GM19193 (cell line): ENCODE results near the gene DDX49.

Source experiments
- POLR2A ChIP-seq: IDR thresholded peaks from 4 replicates; pipeline ENCODE4 v1.6.1; 2011; ENCODE audit not compliant: insufficient read depth, insufficient read length; ENCODE audit errors: extremely low read depth

The DDX49 gene

DNA sequence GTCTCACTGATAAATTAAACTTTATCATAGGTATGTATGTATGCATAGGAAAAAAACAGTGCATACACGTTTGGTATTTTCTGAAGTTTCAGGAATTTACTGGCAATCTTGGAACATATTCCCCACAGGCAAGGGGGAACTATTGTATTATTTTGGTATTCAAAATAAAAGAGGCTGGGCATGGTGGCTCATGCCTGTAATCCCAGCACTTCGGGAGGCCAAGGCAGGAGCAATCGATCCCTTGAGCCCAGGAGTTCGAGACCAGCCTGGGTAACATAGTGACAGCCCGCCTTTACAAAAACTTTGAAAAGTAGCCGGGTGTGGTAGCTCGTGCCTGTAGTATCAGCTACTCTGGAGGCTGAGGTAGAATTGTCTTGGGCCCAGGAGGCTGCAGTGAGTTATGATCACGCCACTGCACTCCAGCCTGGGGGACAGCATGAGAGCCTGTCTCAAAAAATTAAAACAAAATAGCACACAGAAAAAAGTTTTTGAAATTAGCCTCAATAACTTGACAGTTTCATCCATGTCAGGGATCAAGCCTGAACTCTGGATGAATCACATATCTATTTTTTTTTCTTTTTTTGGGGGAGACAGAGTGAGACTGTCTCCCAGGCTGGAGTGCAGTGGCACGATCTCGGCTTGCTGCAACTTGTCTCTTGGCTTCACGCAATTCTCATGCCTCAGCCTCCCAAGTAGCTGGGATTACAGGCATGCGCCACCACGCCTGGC is 50.6 kb downstream of the DDX49 start:
- TF ChIP-seq POLR2A = no peak

DNA sequence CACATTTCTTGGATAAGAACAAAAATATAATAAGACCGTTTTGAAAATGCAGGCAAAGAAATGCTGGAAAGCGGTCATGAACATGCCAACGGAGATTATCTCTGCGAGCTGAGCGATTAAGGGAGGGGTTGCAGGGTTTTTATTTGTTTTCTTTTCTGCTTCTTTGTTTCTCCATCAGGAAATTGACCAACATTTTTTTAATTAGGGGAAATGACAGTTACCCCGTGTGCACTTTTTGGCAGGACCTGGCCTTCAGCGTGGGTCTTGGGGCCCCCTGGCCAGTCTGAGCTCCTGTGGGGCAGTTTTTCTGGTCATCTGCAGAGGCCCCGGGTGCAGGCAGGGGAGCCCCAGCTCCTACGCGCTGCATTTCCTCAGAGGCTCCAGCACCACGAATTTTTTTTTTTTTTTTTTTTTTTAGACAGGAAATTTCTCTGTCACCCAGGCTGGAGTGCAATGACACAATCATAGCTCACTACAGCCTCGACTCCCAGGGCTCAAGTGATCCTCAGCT is 52.8 kb downstream of the DDX49 start:
- TF ChIP-seq POLR2A = no peak

DNA sequence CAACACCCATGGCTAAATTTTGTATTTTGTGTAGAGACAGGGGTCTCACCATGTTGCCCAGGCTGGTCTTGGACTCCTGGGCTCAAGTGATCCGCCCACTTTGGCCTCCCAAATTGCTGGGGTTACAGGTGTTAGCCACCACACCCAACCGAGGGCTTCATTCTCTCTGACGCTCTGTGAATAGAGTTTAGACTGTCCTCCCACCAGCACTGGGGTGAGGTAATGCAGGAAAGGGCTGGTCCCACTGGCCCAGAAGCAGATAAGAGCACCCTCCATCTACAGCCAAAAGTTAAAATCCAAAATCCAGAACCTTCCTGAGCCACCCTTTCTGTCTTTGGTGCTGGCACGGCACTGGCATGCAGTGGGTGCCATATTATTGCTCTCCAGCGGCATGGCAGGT is 53.3 kb downstream of the DDX49 start:
- no peak for TF ChIP-seq POLR2A

DNA sequence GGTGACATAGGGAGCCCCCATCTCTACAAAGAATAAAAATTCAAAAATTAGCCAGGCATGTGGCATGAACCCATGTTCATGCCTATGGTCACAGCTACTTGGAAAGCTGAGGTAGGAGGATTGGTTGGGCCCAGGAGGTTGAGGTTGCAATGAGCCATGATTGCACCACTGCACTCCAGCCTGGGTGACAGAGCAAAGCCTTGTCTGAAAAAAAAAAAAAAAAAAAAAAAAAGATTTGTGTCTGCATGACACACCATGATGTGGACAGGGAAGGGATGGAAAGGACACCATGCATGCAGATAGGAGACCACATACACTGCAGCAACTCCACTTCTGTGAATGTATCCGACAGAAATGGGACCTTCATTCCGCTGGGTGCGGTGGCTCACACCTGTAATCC is 55.5 kb downstream of the DDX49 start:
- TF ChIP-seq POLR2A = no peak

DNA sequence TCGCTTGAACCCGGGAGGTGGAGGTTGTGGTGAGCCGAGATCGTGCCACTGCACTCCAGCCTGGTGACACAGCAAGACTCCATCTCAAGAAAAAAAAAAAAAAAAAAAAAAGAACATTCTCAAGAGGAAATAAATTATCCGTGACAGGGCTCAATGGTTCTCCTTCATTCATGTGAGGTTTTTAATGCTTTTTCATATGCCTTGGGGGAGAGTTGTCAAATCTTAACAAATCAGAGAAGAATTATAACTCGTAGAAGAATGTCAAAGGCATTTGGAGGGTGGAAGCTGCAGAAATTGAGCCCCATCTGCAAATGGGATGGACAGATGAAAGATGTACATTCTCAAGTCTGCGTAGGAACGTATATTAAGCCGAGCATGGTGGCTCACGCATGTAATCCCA is 56.4 kb downstream of the DDX49 start:
- no peak for TF ChIP-seq POLR2A
